Smooth muscle cell (in vitro differentiated cells): ENCODE data around the gene ZFYVE21. TPM values are rescaled to one million over a fixed set of nuclear protein-coding genes. Genes with fewer than 3 reads are reported as not detected.
A peak's percentile ranks its signal among the peaks of the same experiment; 100 is the strongest.

ENCODE experiments used
- DNase-seq: peaks from one replicate; lab custom pipeline; 2025; ENCODE audit not compliant: unreplicated experiment; lab: John Stamatoyannopoulos, UW
- H2AFZ ChIP-seq: fragments of 200-600 bp; sonication (generic); 2 replicates; pipeline ENCODE4 v1.6.0; 2016; ENCODE audit warnings: antibody characterized with exemption, low read depth, mild to moderate bottlenecking
- H3F3A ChIP-seq: fragments of 200-600 bp; sonication (generic); 2 replicates; pipeline ENCODE4 v1.6.0; 2017; ENCODE audit warnings: antibody characterized with exemption, low read depth
- H3K27ac ChIP-seq: fragments of 200-600 bp; sonication (generic); 2 replicates; pipeline ENCODE4 v1.5.1; 2016; ENCODE audit warnings: low read depth, mild to moderate bottlenecking
- H3K27me3 ChIP-seq: fragments of 200-600 bp; sonication (generic); 2 replicates; pipeline ENCODE4 v1.6.1; 2016; ENCODE audit warnings: low read depth, mild to moderate bottlenecking
- H3K36me3 ChIP-seq: fragments of 200-600 bp; sonication (generic); 2 replicates; pipeline ENCODE4 v1.5.1; 2016; ENCODE audit warnings: low read depth
- H3K4me1 ChIP-seq: fragments of 200-600 bp; sonication (generic); 2 replicates; pipeline ENCODE4 v1.5.1; 2016; ENCODE audit warnings: low read depth
- H3K4me2 ChIP-seq: fragments of 200-600 bp; sonication (generic); 2 replicates; pipeline ENCODE4 v1.6.0; 2016; ENCODE audit warnings: mild to moderate bottlenecking
- H3K4me3 ChIP-seq: fragments of 200-600 bp; sonication (generic); 2 replicates; pipeline ENCODE4 v1.5.1; 2016; ENCODE audit warnings: mild to moderate bottlenecking
- H3K79me2 ChIP-seq: fragments of 200-600 bp; sonication (generic); 2 replicates; pipeline ENCODE4 v1.6.0; 2016; ENCODE audit warnings: low read depth, mild to moderate bottlenecking
- H3K9ac ChIP-seq: fragments of 200-600 bp; sonication (generic); 2 replicates; pipeline ENCODE4 v1.6.0; 2016; ENCODE audit warnings: low read depth
- H3K9me3 ChIP-seq: fragments of 200-600 bp; sonication (generic); replicated peaks from 2 replicates; pipeline ENCODE4 v1.5.1; 2016; ENCODE audit warnings: low read depth
- H4K20me1 ChIP-seq: fragments of 200-600 bp; sonication (generic); 2 replicates; pipeline ENCODE4 v1.6.0; 2016; ENCODE audit warnings: low read depth
- WGBS: methylation state at CpG from one replicate; pipeline ENCODE4 v1.1.7; 2016; ENCODE audit warnings: low lambda C conversion rate; 5-methylcytosine and 5-hydroxymethylcytosine counted together
- polyA plus RNA-seq: library from polyadenylated mRNA; unstranded; fragments of >200 nt; fragmentation: Nextera tagmentation; extraction: Ambion mirVana; gene quantifications from 2 replicates; pipeline ENCODE4 v1.2.1, GENCODE V29; 2016
- total RNA-seq: library from RNA; depleted of rRNA; stranded (reverse); fragments of >200 nt; gene quantifications from 2 replicates; pipeline ENCODE4 v1.2.3, GENCODE V29; 2014
- TF ChIP-seq, protein P1 (sequence below): fragments of 200-600 bp; sonication (generic); IDR thresholded peaks from 2 replicates; pipeline ENCODE4 v1.5.1; 2017; ENCODE audit warnings: borderline replicate concordance, mild to moderate bottlenecking, antibody characterized with exemption; ENCODE audit not compliant: insufficient read depth, poor library complexity, severe bottlenecking

ZFYVE21 gene
- total and polyA plus RNA-seq, 2 experiments from 2014 or later, result 33.9 to 41.5 TPM

- 23% methylated on average over 4 of the region's 4 CpGs for WGBS
- Histone ChIP-seq H3K79me2 (no peaks in the 10 kb centered on the region), H3K27me3 (no peaks in the 10 kb centered on the region), H3K4me3 (no peak overlapping the region), H3K9me3 (no peaks in the 10 kb centered on the region), H2AFZ (peak overlapping the region; percentile 60), H3K36me3 (no peaks in the 10 kb centered on the region), H3K27ac (peak overlapping the region; percentile 37), H3K9ac (no peak overlapping the region), H4K20me1 (no peaks in the 10 kb centered on the region), H3F3A (peaks cover 3% of the 10 kb centered on the region), H3K4me2 (peak overlapping the region; percentile 15), H3K4me1 (no peaks in the 10 kb centered on the region)
- DNase-seq, result no peak
- TF ChIP-seq, protein P1, sequence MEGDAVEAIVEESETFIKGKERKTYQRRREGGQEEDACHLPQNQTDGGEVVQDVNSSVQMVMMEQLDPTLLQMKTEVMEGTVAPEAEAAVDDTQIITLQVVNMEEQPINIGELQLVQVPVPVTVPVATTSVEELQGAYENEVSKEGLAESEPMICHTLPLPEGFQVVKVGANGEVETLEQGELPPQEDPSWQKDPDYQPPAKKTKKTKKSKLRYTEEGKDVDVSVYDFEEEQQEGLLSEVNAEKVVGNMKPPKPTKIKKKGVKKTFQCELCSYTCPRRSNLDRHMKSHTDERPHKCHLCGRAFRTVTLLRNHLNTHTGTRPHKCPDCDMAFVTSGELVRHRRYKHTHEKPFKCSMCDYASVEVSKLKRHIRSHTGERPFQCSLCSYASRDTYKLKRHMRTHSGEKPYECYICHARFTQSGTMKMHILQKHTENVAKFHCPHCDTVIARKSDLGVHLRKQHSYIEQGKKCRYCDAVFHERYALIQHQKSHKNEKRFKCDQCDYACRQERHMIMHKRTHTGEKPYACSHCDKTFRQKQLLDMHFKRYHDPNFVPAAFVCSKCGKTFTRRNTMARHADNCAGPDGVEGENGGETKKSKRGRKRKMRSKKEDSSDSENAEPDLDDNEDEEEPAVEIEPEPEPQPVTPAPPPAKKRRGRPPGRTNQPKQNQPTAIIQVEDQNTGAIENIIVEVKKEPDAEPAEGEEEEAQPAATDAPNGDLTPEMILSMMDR, result no peak
Observed at GRCh38 chr14:103767336-103767894, 51.8 kb downstream of the ZFYVE21 start.

DNA sequence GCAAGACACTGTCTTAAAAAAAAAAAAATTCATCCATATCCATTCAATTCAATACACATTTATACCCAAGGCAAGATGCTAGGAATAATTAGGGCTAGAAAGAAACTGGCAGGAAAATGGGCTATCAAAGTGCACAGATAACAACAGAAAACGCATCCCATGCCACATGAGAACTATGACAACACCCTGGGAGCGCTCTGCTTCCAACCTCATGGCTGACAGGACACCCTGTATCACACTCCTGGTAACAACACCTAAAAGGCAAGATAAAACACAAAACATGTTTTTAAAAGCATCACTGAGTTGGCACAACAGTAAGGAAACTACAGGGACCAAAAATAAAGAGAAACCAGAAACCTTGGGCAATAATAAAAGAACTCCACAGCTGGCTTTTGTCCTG is 54.9 kb downstream of the ZFYVE21 start:
- Histone ChIP-seq H3K79me2 (no peaks in the 10 kb centered on the region), H3K9ac (no peak overlapping the region), H3K4me3 (no peak overlapping the region), H3K9me3 (no peaks in the 10 kb centered on the region), H3F3A (peaks cover 3% of the 10 kb centered on the region), H3K27ac (no peak overlapping the region), H3K27me3 (no peaks in the 10 kb centered on the region), H3K36me3 (no peaks in the 10 kb centered on the region), H4K20me1 (no peaks in the 10 kb centered on the region), H3K4me1 (no peaks in the 10 kb centered on the region), H3K4me2 (no peak overlapping the region), H2AFZ (no peak overlapping the region)
- TF ChIP-seq, protein P1, result no peak
- WGBS, result 91% methylated on average over 2 of the region's 2 CpGs
- no peak for DNase-seq

DNA sequence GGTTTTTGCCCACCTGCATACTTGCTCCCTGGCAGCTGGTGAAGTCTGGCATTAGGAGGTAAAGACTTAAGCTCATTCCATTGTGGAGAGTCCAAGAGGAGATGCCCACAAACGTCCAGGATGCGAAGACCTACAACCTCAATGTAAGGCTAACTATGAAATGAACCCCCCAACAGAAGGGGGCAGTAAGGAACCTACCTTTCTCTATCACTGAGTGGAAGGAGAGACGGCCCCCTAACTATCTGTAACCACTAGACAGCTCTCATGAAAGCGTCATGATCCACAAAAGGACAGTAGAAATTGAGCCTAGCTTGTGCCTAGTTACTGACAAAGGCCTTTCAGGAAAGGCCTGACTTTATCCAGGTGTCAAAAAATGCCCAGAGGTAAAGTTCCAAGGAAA is 55.3 kb downstream of the ZFYVE21 start:
- H2AFZ ChIP-seq, result no peak overlapping the region
- TF ChIP-seq, protein P1, result no peak
- no peak overlapping the region for H3K4me3 ChIP-seq
- 73% methylated on average over 4 of the region's 4 CpGs for WGBS
- H4K20me1 ChIP-seq, result no peaks in the 10 kb centered on the region
- no peaks in the 10 kb centered on the region for H3K27me3 ChIP-seq
- no peak overlapping the region for H3K9ac ChIP-seq
- H3K4me2 ChIP-seq, result no peak overlapping the region
- H3K36me3 ChIP-seq, result no peaks in the 10 kb centered on the region
- H3K79me2 ChIP-seq, result no peaks in the 10 kb centered on the region
- no peaks in the 10 kb centered on the region for H3K4me1 ChIP-seq
- H3K9me3 ChIP-seq, result no peaks in the 10 kb centered on the region
- H3K27ac ChIP-seq, result no peak overlapping the region
- peaks cover 3% of the 10 kb centered on the region for H3F3A ChIP-seq
- DNase-seq, result no peak

DNA sequence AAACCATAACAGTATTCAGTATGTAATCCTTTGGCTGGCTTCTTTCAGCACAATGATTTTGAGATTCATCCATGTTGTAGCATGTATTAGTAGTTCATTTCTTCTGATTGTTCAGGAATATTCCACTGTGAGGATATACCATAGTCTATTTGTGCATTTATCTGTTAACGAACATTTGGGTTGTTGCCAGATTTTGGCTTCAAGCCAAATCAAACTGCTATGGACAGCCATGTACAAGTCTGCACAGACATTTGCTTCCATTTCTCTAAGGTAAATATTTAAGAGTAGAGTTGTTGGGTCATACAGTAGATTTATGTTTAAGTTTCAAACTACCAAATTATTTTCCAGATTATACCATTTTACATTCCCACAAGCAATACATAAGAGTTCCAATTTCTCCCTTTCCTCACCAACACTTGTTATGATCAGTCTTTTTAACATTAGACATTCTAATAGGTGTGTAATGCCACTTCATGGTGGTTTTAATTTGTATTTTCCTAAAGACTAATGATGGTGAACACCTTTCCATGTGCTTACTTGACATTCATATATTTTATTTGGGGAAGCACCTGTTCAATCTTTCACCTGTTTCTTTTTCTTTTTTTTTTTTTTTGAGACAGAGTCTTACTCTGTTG is 56.6 kb downstream of the ZFYVE21 start:
- no peak for DNase-seq
- WGBS, result 97% methylated on average over 1 of the region's 1 CpG
- Histone ChIP-seq H3K4me1 (no peaks in the 10 kb centered on the region), H4K20me1 (no peaks in the 10 kb centered on the region), H3K79me2 (no peaks in the 10 kb centered on the region), H3K27me3 (no peaks in the 10 kb centered on the region), H3K36me3 (no peaks in the 10 kb centered on the region), H2AFZ (no peak overlapping the region), H3F3A (peaks cover 3% of the 10 kb centered on the region), H3K9me3 (no peaks in the 10 kb centered on the region), H3K4me2 (no peak overlapping the region), H3K4me3 (no peak overlapping the region), H3K27ac (no peak overlapping the region), H3K9ac (no peak overlapping the region)
- TF ChIP-seq, protein P1, result no peak
